Uterus (tissue), 4 donors: ENCODE data around the gene FLNB. TPM values are rescaled to one million over a fixed set of nuclear protein-coding genes. Genes with fewer than 3 reads are reported as not detected.

Experiments used
- DNase-seq, 2 donors: peaks; one replicate each; pipeline ENCODE4 v3.0.0-alpha.2; 2019 to 2020
- H3K27ac ChIP-seq, 2 donors: fragments of 200-600 bp; sonication (generic); 1 replicate in 1 of 2; 2 replicates in 1 of 2; pipeline ENCODE4 v1.5.1; 2016 to 2018
- H3K27me3 ChIP-seq, 2 donors: fragments of 200-600 bp; sonication (generic); one replicate each; pipeline ENCODE4 v1.5.1; 2018 to 2019; ENCODE audit warnings: control low read depth in 1 of 2
- H3K36me3 ChIP-seq, 2 donors: fragments of 200-600 bp; sonication (generic); one replicate each; pipeline ENCODE4 v1.5.1; 2019; ENCODE audit warnings: control low read depth in 1 of 2
- H3K4me1 ChIP-seq, 2 donors: fragments of 200-600 bp; sonication (generic); one replicate each; pipeline ENCODE4 v1.5.1; 2018 to 2019; ENCODE audit warnings: control low read depth in 1 of 2
- H3K4me3 ChIP-seq, 2 donors: fragments of 200-600 bp; sonication (generic); 1 replicate in 1 of 2; 2 replicates in 1 of 2; pipeline ENCODE4 v1.5.1; 2018 to 2019; ENCODE audit warnings: mild to moderate bottlenecking in 1 of 2
- H3K9me3 ChIP-seq, 2 donors: fragments of 200-600 bp; sonication (generic); one replicate each; pipeline ENCODE4 v1.5.1; 2019; ENCODE audit warnings: control low read depth in 1 of 2
- POLR2A ChIP-seq, 2 donors: fragments of 450-650 bp; IDR thresholded peaks; one replicate each; pipeline ENCODE4 v1.6.1; 2016; ENCODE audit warnings: antibody characterized with exemption in 2 of 2, mild to moderate bottlenecking in 1 of 2, moderate library complexity in 1 of 2
- intact Hi-C: fragments of 100-400 bp; cut with DNase I; formaldehyde crosslinking; loops from one replicate; pipeline ENCODE4 v1.15.1; 2023; ENCODE audit warnings: low total_unique reads
- total RNA-seq, 4 donors: library from RNA; depleted of rRNA in 3 of 4; stranded (reverse); fragments of >200 nt in 3 of 4; gene quantifications; one replicate each; pipeline versions ENCODE4 v1.1.0 to v1.2.4, GENCODE V29; 2014 to 2023
- TF ChIP-seq, protein P1 (sequence below), 4 experiments: fragments of 200-600 bp in 2 of 4; fragments of 450-650 bp in 2 of 4; sonication (generic) in 2 of 4; IDR thresholded peaks; one replicate each; pipeline ENCODE4 v1.5.1; 2016 to 2019; ENCODE audit warnings: antibody characterized with exemption in 4 of 4, mild to moderate bottlenecking in 2 of 4, moderate library complexity in 1 of 4
- donor health status: DM: yes; HTN: yes; CAD: no.

Gene FLNB
- total RNA-seq, 4 donors from 2014 or later: 52.4 to 283 (median 148) TPM

DNA sequence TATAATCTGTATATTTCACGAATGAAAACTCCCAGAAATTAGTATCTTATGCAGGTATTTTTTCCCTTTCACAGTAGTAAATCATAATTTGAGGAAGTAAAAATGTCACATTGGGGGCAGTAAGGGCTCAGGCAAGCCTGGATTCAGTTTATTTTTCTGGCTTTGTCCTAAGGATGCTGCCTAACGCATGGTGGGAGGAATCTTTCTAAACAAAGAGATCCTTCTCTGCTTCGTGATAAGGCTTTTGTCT lies 166.9 kb downstream of the FLNB start:
- Histone ChIP-seq H3K9me3 (no peaks in the 10 kb centered on the region), H3K27me3 (no peaks in the 10 kb centered on the region), H3K27ac (peak overlapping the region; percentile 65 to 77), H3K4me3 (no peak overlapping the region), H3K36me3 (no peaks in the 10 kb centered on the region), H3K4me1 (peaks cover 0 to 15% of the 10 kb centered on the region in 2 donors)
- no peak for DNase-seq
- no peak for TF ChIP-seq POLR2A (IDR thresholded peaks at IDR 0.05)
- TF ChIP-seq, protein P1, sequence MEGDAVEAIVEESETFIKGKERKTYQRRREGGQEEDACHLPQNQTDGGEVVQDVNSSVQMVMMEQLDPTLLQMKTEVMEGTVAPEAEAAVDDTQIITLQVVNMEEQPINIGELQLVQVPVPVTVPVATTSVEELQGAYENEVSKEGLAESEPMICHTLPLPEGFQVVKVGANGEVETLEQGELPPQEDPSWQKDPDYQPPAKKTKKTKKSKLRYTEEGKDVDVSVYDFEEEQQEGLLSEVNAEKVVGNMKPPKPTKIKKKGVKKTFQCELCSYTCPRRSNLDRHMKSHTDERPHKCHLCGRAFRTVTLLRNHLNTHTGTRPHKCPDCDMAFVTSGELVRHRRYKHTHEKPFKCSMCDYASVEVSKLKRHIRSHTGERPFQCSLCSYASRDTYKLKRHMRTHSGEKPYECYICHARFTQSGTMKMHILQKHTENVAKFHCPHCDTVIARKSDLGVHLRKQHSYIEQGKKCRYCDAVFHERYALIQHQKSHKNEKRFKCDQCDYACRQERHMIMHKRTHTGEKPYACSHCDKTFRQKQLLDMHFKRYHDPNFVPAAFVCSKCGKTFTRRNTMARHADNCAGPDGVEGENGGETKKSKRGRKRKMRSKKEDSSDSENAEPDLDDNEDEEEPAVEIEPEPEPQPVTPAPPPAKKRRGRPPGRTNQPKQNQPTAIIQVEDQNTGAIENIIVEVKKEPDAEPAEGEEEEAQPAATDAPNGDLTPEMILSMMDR (IDR thresholded peaks at IDR 0.05): no peak
- intact Hi-C loops: loop anchor here (2.0 to 5.0 kb wide), 2 partner anchors 127 to 166 kb away; partner anchors contain the start of gene FLNB

DNA sequence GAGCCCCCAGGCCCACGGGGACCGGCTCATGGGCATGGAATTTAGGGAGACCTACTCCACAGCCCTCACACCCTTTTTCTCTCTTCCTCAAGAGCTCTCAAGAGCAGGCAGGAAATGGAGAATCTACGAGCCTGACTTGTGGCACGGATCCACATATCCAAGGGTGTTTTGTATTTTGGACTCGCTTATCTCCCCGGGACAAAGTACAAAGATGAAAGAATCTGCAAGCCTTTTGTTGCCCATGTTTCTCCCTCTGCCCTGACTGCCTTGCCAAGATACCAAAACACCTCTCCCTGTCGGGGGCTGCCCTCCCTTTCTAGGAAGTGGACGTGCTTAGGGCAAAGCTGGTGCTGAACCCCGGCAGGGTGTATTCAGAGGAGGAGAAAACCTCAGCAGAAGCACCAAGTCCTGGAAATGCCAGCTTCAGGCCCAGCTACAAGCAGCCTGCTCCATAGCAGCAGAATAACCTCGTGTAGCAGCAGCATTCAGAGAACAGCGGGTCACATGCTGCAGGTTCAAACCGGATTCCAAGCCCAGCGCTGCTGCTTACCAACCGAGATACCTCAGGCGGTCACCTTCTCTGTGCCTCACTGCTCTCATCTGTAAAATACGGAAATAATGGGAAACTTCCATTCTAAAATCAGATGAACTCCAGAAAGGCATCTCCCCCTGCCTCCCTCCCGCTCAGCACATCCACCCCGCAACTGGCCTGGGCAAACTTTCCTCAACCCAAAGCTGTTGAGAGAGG lies 167.4 kb downstream of the FLNB start:
- H3K4me1 ChIP-seq: peaks cover 0 to 15% of the 10 kb centered on the region in 2 donors
- TF ChIP-seq POLR2A (IDR thresholded peaks at IDR 0.05): no peak
- TF ChIP-seq, protein P1 (IDR thresholded peaks at IDR 0.05): no peak
- H3K27me3 ChIP-seq: no peaks in the 10 kb centered on the region
- no peak overlapping the region for H3K4me3 ChIP-seq
- H3K36me3 ChIP-seq: no peaks in the 10 kb centered on the region
- intact Hi-C loops: loop anchor here (2.0 to 5.0 kb wide), 2 partner anchors 127 to 167 kb away; partner anchors contain the start of gene FLNB
- peak overlapping the region; percentile 65 to 77 for H3K27ac ChIP-seq
- no peaks in the 10 kb centered on the region for H3K9me3 ChIP-seq
- DNase-seq: no peak

DNA sequence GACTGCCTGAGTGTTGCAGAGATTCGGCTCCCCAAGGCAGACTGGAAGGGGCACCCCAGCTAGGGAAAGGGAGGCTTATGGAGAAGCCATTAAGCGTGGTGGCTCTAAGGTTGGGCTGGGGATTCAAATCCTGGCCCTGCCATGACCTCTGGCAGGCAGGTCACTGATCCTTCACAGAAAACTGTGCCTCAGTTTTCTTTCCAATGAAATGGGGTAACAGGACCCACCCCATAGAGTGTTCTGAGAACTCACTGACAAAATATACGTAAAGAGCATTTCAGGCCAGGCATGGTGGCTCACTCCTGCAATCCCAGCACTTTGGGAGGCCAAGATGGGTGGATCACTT lies 167.9 kb downstream of the FLNB start:
- peaks cover 0 to 15% of the 10 kb centered on the region in 2 donors for H3K4me1 ChIP-seq
- TF ChIP-seq, protein P1 (IDR thresholded peaks at IDR 0.05): no peak
- no peak for TF ChIP-seq POLR2A (IDR thresholded peaks at IDR 0.05)
- intact Hi-C loops: loop anchor here (5.0 kb wide), 1 partner anchor 126 kb away; no protein-coding TSS in a partner anchor

DNA sequence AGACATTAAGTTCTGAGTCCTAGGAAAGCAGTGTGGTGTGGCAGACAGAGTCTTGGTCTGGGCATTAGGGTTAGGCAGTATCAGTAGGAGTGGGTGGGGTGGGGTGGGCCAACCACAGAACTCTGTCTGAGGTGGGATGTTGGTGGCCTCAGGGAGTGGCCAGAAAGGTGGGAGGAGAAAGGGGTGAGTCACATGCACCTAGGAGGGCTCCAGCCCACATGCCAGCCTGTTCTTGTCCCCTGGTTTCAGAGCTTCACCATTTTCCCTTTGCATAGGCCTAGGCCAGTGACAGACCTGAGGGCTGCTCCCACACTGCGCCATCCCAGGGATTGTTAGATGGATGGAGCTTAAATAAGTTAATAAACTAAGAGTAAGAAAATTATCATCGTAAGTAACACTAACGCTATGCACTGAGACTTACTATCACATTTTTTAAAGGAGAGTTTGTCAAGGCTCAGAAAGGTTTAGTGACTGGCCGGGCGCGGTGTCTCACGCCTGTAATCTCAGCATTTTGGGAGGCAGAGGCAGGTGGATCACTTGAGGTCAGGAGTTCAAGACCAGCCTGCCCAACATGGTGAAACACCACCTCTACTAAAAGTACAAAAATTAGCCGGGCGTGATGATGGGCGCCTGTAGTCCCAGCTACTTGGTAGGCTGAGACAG lies 168.7 kb downstream of the FLNB start:
- DNase-seq: no peak

More for the DNA sequence above, 167.9 kb downstream of the FLNB start:
- Histone ChIP-seq H3K27ac (peak overlapping the region; percentile 65 to 77), H3K4me3 (no peak overlapping the region), H3K27me3 (no peaks in the 10 kb centered on the region), H3K9me3 (no peaks in the 10 kb centered on the region), H3K36me3 (no peaks in the 10 kb centered on the region)
- no peak for DNase-seq

DNA sequence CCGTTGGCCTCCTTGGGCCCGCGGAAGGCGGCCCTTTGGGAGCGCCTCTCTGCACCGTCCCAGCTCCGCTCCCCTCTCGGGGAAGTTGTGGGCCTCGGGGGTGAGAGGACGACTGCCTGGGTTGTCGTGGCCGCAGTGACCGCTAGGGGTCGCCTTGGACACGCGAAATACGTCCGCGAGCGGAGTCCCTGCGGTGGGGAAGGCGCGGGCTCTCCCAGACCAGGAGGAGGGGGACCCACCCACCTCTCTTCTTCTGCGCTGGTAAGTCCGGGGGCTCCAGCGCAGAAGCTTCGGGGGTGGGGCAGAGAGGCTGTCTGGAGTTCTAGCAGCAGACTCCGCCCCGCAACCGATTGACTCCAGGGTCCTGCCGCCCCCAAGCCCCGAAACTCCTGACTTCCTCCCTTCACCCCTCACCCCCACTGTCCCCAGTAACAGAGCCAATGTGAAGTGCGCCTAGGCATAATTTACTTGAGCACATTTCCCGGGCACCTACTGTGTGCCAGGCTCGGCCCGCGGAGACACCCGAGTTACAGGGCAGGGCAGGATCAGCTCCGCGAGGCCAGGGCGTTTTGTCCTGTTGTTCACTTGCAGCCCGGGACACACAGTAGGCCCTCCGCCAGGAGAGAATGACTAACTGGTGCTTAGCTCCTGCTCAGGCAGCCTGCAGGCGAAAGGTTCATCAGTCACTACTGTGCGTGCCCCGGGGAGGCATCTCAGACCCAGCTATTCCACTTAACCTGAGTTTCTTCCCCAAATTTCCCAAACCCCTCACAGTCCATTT lies 169.7 kb downstream of the FLNB start:
- TF ChIP-seq, protein P1 (IDR thresholded peaks at IDR 0.05): peak; percentile 93 to 96 (median 94)
- TF ChIP-seq POLR2A (IDR thresholded peaks at IDR 0.05): peak in 1 of 2 donors; percentile 7
- Histone ChIP-seq H3K4me1 (peaks cover 0 to 15% of the 10 kb centered on the region in 2 donors), H3K4me3 (peak overlapping the region; percentile 37 to 39), H3K27me3 (no peaks in the 10 kb centered on the region), H3K36me3 (no peaks in the 10 kb centered on the region), H3K9me3 (no peaks in the 10 kb centered on the region), H3K27ac (peak overlapping the region; percentile 60 to 64)
- peak; percentile 90 to 91 for DNase-seq
- intact Hi-C loops: loop anchor here (5.0 kb wide), 1 partner anchor 124 kb away; no protein-coding TSS in a partner anchor

More for the DNA sequence above, 168.7 kb downstream of the FLNB start:
- peaks cover 0 to 15% of the 10 kb centered on the region in 2 donors for H3K4me1 ChIP-seq
- H3K27ac ChIP-seq: peak overlapping the region; percentile 65 to 77
- H3K4me3 ChIP-seq: no peak overlapping the region
- no peaks in the 10 kb centered on the region for H3K27me3 ChIP-seq
- TF ChIP-seq POLR2A (IDR thresholded peaks at IDR 0.05): no peak
- no peaks in the 10 kb centered on the region for H3K9me3 ChIP-seq
- intact Hi-C loops: loop anchor here (5.0 kb wide), 1 partner anchor 125 kb away; no protein-coding TSS in a partner anchor
- no peaks in the 10 kb centered on the region for H3K36me3 ChIP-seq
